Lung (tissue), 12 donors: Measurements from ENCODE around the gene PM20D1. TPM values are rescaled to one million over a fixed set of nuclear protein-coding genes. Genes with fewer than 3 reads are reported as not detected.
"Not testable (repeated sequence)": the region's sequence is repeated elsewhere in the genome, so short reads cannot be mapped to it uniquely, and the experiment has no call there.

ENCODE experiments used
- ATAC-seq: fragments of 200-7000 bp; cut with Tn5 transposase; one replicate; pipeline ENCODE4 v1.9.1; 2020; ENCODE audit warnings: moderate number of reproducible peaks; ENCODE audit not compliant: insufficient read depth, low FRiP score
- DNase-seq, 3 donors: peaks; one replicate each; pipeline ENCODE4 v3.0.0-alpha.2; 2013 to 2017
- H3K27ac ChIP-seq, 2 donors: one replicate each; pipeline ENCODE4 v1.5.1; 2013; ENCODE audit warnings: mild to moderate bottlenecking in 2 of 2, moderate library complexity in 2 of 2, control low read depth in 1 of 2, inconsistent platforms in 1 of 2, low read depth in 1 of 2, low read length in 1 of 2
- H3K27me3 ChIP-seq, 3 donors: one replicate each; pipeline ENCODE4 v1.5.1; 2013; ENCODE audit warnings: low read length in 2 of 3; ENCODE audit not compliant: control insufficient read depth in 3 of 3, insufficient read depth in 3 of 3
- H3K36me3 ChIP-seq, 4 donors: one replicate each; pipeline ENCODE4 v1.5.1; 2013; ENCODE audit warnings: low read length in 4 of 4, mild to moderate bottlenecking in 1 of 4, moderate library complexity in 1 of 4; ENCODE audit not compliant: control insufficient read depth in 4 of 4, insufficient read depth in 4 of 4
- H3K4me1 ChIP-seq, 5 donors: one replicate each; pipeline ENCODE4 v1.5.1; 2013; ENCODE audit warnings: low read length in 5 of 5, mild to moderate bottlenecking in 2 of 5, moderate library complexity in 1 of 5; ENCODE audit not compliant: control insufficient read depth in 5 of 5, insufficient read depth in 5 of 5
- H3K4me3 ChIP-seq: one replicate; pipeline ENCODE4 v1.5.1; 2013; ENCODE audit warnings: mild to moderate bottlenecking, control low read depth, moderate library complexity
- H3K9ac ChIP-seq, 2 donors: one replicate each; pipeline ENCODE4 v1.5.1; 2013; ENCODE audit warnings: low read length in 2 of 2, control low read depth in 1 of 2; ENCODE audit not compliant: insufficient read depth in 1 of 2
- H3K9me3 ChIP-seq, 4 donors: one replicate each; pipeline ENCODE4 v1.5.1; 2013; ENCODE audit warnings: low read length in 3 of 4, mild to moderate bottlenecking in 1 of 4, moderate library complexity in 1 of 4; ENCODE audit not compliant: control insufficient read depth in 4 of 4, insufficient read depth in 3 of 4
- CTCF ChIP-seq: IDR thresholded peaks from 2 replicates; pipeline ENCODE4 v1.5.1; 2012; ENCODE audit warnings: mild to moderate bottlenecking; ENCODE audit errors: control extremely low read depth, extremely low read depth
- WGBS, 2 donors: extraction: QIAGEN DNeasy Blood & Tissue Kit; methylation state at CpG; one replicate each; pipeline ENCODE4 v1.1.7; 2013; 5-methylcytosine and 5-hydroxymethylcytosine counted together
- polyA plus RNA-seq, 2 donors: library from polyadenylated mRNA; stranded (reverse); fragments of 200-250 nt; gene quantifications; one replicate each; pipeline ENCODE4 v1.2.1, GENCODE V29; 2013
- total RNA-seq, 2 donors: library from RNA; depleted of rRNA in 1 of 2; stranded (reverse); fragments of >200 nt in 1 of 2; gene quantifications; one replicate each; pipeline ENCODE4 v1.2.1, GENCODE V29; 2014 to 2021
- donor health status: control.
- donor health status: control.
- donor health status: Bipolar disorder and iron deficiency.
- donor health status: healthy.
- donor health status: DM: yes; HTN: yes; CAD: no.

PM20D1 gene
- total and polyA plus RNA-seq, 4 donors: 0.06 to 0.48 (median 0.28) TPM; not detected in 1

- TF ChIP-seq CTCF: no peak
- no peaks in the 10 kb centered on the region for H3K27me3 ChIP-seq
- 84 to 86% methylated on average over 8 of the region's 8 CpGs for WGBS, 2 donors
- ATAC-seq (no peak), DNase-seq (peak in 2 of 3 donors; percentile 28 to 42)
- no peak overlapping the region for H3K4me3 ChIP-seq
- H3K27ac ChIP-seq: peak overlapping the region in 1 of 2 donors; percentile 35
- H3K36me3 ChIP-seq: no peaks in the 10 kb centered on the region
- H3K9me3 ChIP-seq: no peaks in the 10 kb centered on the region
- no peak overlapping the region for H3K9ac ChIP-seq
- H3K4me1 ChIP-seq: peaks cover 0 to 15% (median 0%) of the 10 kb centered on the region in 5 donors
Measured at GRCh38 chr1:205826016-205826806, 23.7 kb downstream of the PM20D1 start.

GRCh38 chr1:205824180-205824579 is 25.8 kb downstream of the PM20D1 start:
- H3K9me3 ChIP-seq: no peaks in the 10 kb centered on the region
- H3K27ac ChIP-seq: no peak overlapping the region
- ATAC-seq (no peak), DNase-seq (no peak)
- H3K4me1 ChIP-seq: peaks cover 0 to 15% (median 0%) of the 10 kb centered on the region in 5 donors
- TF ChIP-seq CTCF: no peak
- H3K27me3 ChIP-seq: no peaks in the 10 kb centered on the region
- H3K36me3 ChIP-seq: no peaks in the 10 kb centered on the region
- H3K9ac ChIP-seq: no peak overlapping the region
- no peak overlapping the region for H3K4me3 ChIP-seq
- 97 to 98% methylated on average over 5 of the region's 5 CpGs for WGBS, 2 donors

GRCh38 chr1:205823260-205823659 is 26.7 kb downstream of the PM20D1 start:
- not testable (repeated sequence) for H3K4me3 ChIP-seq, ATAC-seq, H3K36me3 ChIP-seq, H3K9me3 ChIP-seq, H3K27ac ChIP-seq, DNase-seq, H3K27me3 ChIP-seq, H3K9ac ChIP-seq
- WGBS, 2 donors: 90 to 91% methylated on average over 2 of the region's 2 CpGs
- peaks cover 0 to 15% (median 0%) of the 10 kb centered on the region in 5 donors for H3K4me1 ChIP-seq

- Histone ChIP-seq H3K27ac (no peak overlapping the region), H3K4me3 (no peak overlapping the region), H3K4me1 (peaks cover 0 to 14% (median 0%) of the 10 kb centered on the region in 5 donors), H3K9me3 (no peaks in the 10 kb centered on the region), H3K27me3 (no peaks in the 10 kb centered on the region), H3K9ac (no peak overlapping the region), H3K36me3 (no peaks in the 10 kb centered on the region)
- TF ChIP-seq CTCF: no peak
- 90 to 93% methylated on average over 2 of the region's 2 CpGs for WGBS, 2 donors
- ATAC-seq: no peak
- no peak for DNase-seq
Measured at GRCh38 chr1:205822397-205822796, 27.5 kb downstream of the PM20D1 start.
